Natural killer cell treated with Interleukin-12 subunit alpha and Interleukin-12 subunit beta and Interleukin-15 and Interleukin-18, amount 100 ng/mL, for 72 hours (primary cell): ENCODE results near the gene SLIT3. TPM values are rescaled to one million over a fixed set of nuclear protein-coding genes. Genes with fewer than 3 reads are reported as not detected.

Source experiments
- ATAC-seq, 2 donors: fragments of 150-1000 bp; cut with Tn5 transposase in 1 of 2; sonication (Bioruptor Pico), chemical (Tn5 transposase) in 1 of 2; 2 replicates each; pipeline ENCODE4 v1.10.0; 2021
- DNase-seq: peaks from one replicate; pipeline ENCODE4 v3.0.0; 2022; ENCODE audit warnings: low spot score
- H3K27ac Mint-ChIP-seq, 2 donors: 1 replicate in 1 of 2; 2 replicates in 1 of 2; pipeline ENCODE4 v1.8.0; 2022; ENCODE audit warnings: mixed read lengths in 2 of 2, mild to moderate bottlenecking in 1 of 2, moderate library complexity in 1 of 2
- H3K27me3 Mint-ChIP-seq, 2 donors: 1 replicate in 1 of 2; 2 replicates in 1 of 2; pipeline ENCODE4 v1.8.0; 2022; ENCODE audit warnings: mixed read lengths in 2 of 2
- H3K36me3 Mint-ChIP-seq: one replicate; pipeline ENCODE4 v1.8.0; 2022; ENCODE audit warnings: mixed read lengths
- H3K4me1 Mint-ChIP-seq, 2 donors: 1 replicate in 1 of 2; 2 replicates in 1 of 2; pipeline ENCODE4 v1.8.0; 2022; ENCODE audit warnings: low read depth in 2 of 2, mixed read lengths in 2 of 2, mild to moderate bottlenecking in 1 of 2
- H3K4me3 Mint-ChIP-seq: one replicate; pipeline ENCODE4 v1.8.0; 2022; ENCODE audit warnings: mixed read lengths
- H3K9me3 Mint-ChIP-seq: 2 replicates; pipeline ENCODE4 v1.8.0; 2022; ENCODE audit warnings: mixed read lengths
- total RNA-seq, 2 donors: library from RNA; stranded (reverse); gene quantifications; one replicate each; pipeline ENCODE4 v1.2.3, GENCODE V29; 2022

Gene SLIT3
- total RNA-seq, 2 donors from 2014 or later, result 0.14 TPM; not detected in 1

- no peaks in the 10 kb centered on the region for H3K4me1 Mint-ChIP-seq
These were observed 572.3 kb downstream of the SLIT3 start for GRCh38 chr5:168728546-168729211.

GRCh38 chr5:168727547-168727946 lies 573.4 kb downstream of the SLIT3 start:
- DNase-seq, result no peak
- H3K9me3 Mint-ChIP-seq, result peaks cover 8% of the 10 kb centered on the region
- no peak overlapping the region for H3K27ac Mint-ChIP-seq
- H3K4me1 Mint-ChIP-seq, result no peaks in the 10 kb centered on the region
- peaks cover 14% of the 10 kb centered on the region for H3K36me3 Mint-ChIP-seq
- peaks cover 19 to 49% of the 10 kb centered on the region in 2 donors for H3K27me3 Mint-ChIP-seq
- H3K4me3 Mint-ChIP-seq, result no peak overlapping the region
- ATAC-seq, result no peak

More at GRCh38 chr5:168728546-168729211, 572.3 kb downstream of the SLIT3 start:
- Mint-ChIP-seq H3K27me3 (peaks cover 16 to 38% of the 10 kb centered on the region in 2 donors), H3K4me3 (no peak overlapping the region), H3K36me3 (peaks cover 14% of the 10 kb centered on the region), H3K27ac (no peak overlapping the region), H3K9me3 (peaks cover 8% of the 10 kb centered on the region)
- DNase-seq (no peak), ATAC-seq (no peak)

- H3K9me3 Mint-ChIP-seq, result peaks cover 8% of the 10 kb centered on the region
- no peak for DNase-seq
- peaks cover 14% of the 10 kb centered on the region for H3K36me3 Mint-ChIP-seq
- H3K4me1 Mint-ChIP-seq, result no peaks in the 10 kb centered on the region
- H3K27ac Mint-ChIP-seq, result no peak overlapping the region
- H3K27me3 Mint-ChIP-seq, result peaks cover 22 to 50% of the 10 kb centered on the region in 2 donors
- ATAC-seq, result no peak
- H3K4me3 Mint-ChIP-seq, result no peak overlapping the region
These were observed 574.6 kb downstream of the SLIT3 start for GRCh38 chr5:168726342-168726741.

GRCh38 chr5:168724227-168724626 lies 576.7 kb downstream of the SLIT3 start:
- no peaks in the 10 kb centered on the region for H3K4me1 Mint-ChIP-seq
- ATAC-seq, result no peak
- no peaks in the 10 kb centered on the region for H3K9me3 Mint-ChIP-seq
- no peak overlapping the region for H3K4me3 Mint-ChIP-seq
- H3K27ac Mint-ChIP-seq, result no peak overlapping the region
- DNase-seq, result no peak
- H3K36me3 Mint-ChIP-seq, result no peaks in the 10 kb centered on the region
- H3K27me3 Mint-ChIP-seq, result peaks cover 10 to 33% of the 10 kb centered on the region in 2 donors

- Mint-ChIP-seq H3K4me3 (no peak overlapping the region), H3K27ac (no peak overlapping the region), H3K36me3 (no peaks in the 10 kb centered on the region), H3K27me3 (peaks cover 14 to 42% of the 10 kb centered on the region in 2 donors), H3K9me3 (no peaks in the 10 kb centered on the region), H3K4me1 (no peaks in the 10 kb centered on the region)
- no peak for DNase-seq
- ATAC-seq, result peak in 1 of 2 donors; percentile 24
These were observed 577.9 kb downstream of the SLIT3 start for GRCh38 chr5:168723037-168723436.

- H3K36me3 Mint-ChIP-seq, result no peaks in the 10 kb centered on the region
- DNase-seq, result no peak
- H3K27me3 Mint-ChIP-seq, result peaks cover 14 to 42% of the 10 kb centered on the region in 2 donors
- no peak overlapping the region for H3K4me3 Mint-ChIP-seq
- peak in 1 of 2 donors; percentile 43 for ATAC-seq
- no peak overlapping the region for H3K27ac Mint-ChIP-seq
- H3K9me3 Mint-ChIP-seq, result no peaks in the 10 kb centered on the region
- no peaks in the 10 kb centered on the region for H3K4me1 Mint-ChIP-seq
These were observed 579.0 kb downstream of the SLIT3 start for GRCh38 chr5:168721966-168722365.

- H3K4me3 Mint-ChIP-seq, result no peak overlapping the region
- ATAC-seq (no peak), DNase-seq (no peak)
- no peaks in the 10 kb centered on the region for H3K9me3 Mint-ChIP-seq
- no peaks in the 10 kb centered on the region for H3K4me1 Mint-ChIP-seq
- peaks cover 14 to 42% of the 10 kb centered on the region in 2 donors for H3K27me3 Mint-ChIP-seq
- H3K27ac Mint-ChIP-seq, result no peak overlapping the region
- H3K36me3 Mint-ChIP-seq, result no peaks in the 10 kb centered on the region
These were observed 579.8 kb downstream of the SLIT3 start for GRCh38 chr5:168721002-168721753.

GRCh38 chr5:168720575-168720974 lies 580.4 kb downstream of the SLIT3 start:
- H3K27ac Mint-ChIP-seq, result no peak overlapping the region
- no peak overlapping the region for H3K4me3 Mint-ChIP-seq
- no peaks in the 10 kb centered on the region for H3K4me1 Mint-ChIP-seq
- peaks cover 14 to 42% of the 10 kb centered on the region in 2 donors for H3K27me3 Mint-ChIP-seq
- H3K36me3 Mint-ChIP-seq, result no peaks in the 10 kb centered on the region
- no peaks in the 10 kb centered on the region for H3K9me3 Mint-ChIP-seq
- DNase-seq (no peak), ATAC-seq (no peak)

- H3K36me3 Mint-ChIP-seq, result no peaks in the 10 kb centered on the region
- no peak overlapping the region for H3K4me3 Mint-ChIP-seq
- no peaks in the 10 kb centered on the region for H3K9me3 Mint-ChIP-seq
- H3K27ac Mint-ChIP-seq, result no peak overlapping the region
- no peaks in the 10 kb centered on the region for H3K4me1 Mint-ChIP-seq
- peaks cover 7 to 16% of the 10 kb centered on the region in 2 donors for H3K27me3 Mint-ChIP-seq
- DNase-seq (no peak), ATAC-seq (no peak)
These were observed 586.9 kb downstream of the SLIT3 start for GRCh38 chr5:168714046-168714445.

- no peaks in the 10 kb centered on the region for H3K36me3 Mint-ChIP-seq
- H3K27me3 Mint-ChIP-seq, result peaks cover 2 to 8% of the 10 kb centered on the region in 2 donors
- no peaks in the 10 kb centered on the region for H3K9me3 Mint-ChIP-seq
- no peak overlapping the region for H3K4me3 Mint-ChIP-seq
- ATAC-seq, result no peak
- no peak for DNase-seq
- no peaks in the 10 kb centered on the region for H3K4me1 Mint-ChIP-seq
- no peak overlapping the region for H3K27ac Mint-ChIP-seq
These were observed 587.9 kb downstream of the SLIT3 start for GRCh38 chr5:168713051-168713450.

- no peaks in the 10 kb centered on the region for H3K9me3 Mint-ChIP-seq
- peaks cover 2 to 8% of the 10 kb centered on the region in 2 donors for H3K27me3 Mint-ChIP-seq
- no peak overlapping the region for H3K4me3 Mint-ChIP-seq
- H3K4me1 Mint-ChIP-seq, result no peaks in the 10 kb centered on the region
- H3K27ac Mint-ChIP-seq, result no peak overlapping the region
- DNase-seq (no peak), ATAC-seq (no peak)
- no peaks in the 10 kb centered on the region for H3K36me3 Mint-ChIP-seq
These were observed 588.5 kb downstream of the SLIT3 start for GRCh38 chr5:168712280-168712924.

- peak in 1 of 2 donors; percentile 26 for ATAC-seq
These were observed 590.2 kb downstream of the SLIT3 start for GRCh38 chr5:168710706-168711105.

GRCh38 chr5:168707716-168708695 lies 592.9 kb downstream of the SLIT3 start:
- peak; percentile 20 to 29 for ATAC-seq
- no peak for DNase-seq
- no peak overlapping the region for H3K27ac Mint-ChIP-seq
- no peaks in the 10 kb centered on the region for H3K9me3 Mint-ChIP-seq
- H3K27me3 Mint-ChIP-seq, result peaks cover 2 to 8% of the 10 kb centered on the region in 2 donors
- H3K36me3 Mint-ChIP-seq, result no peaks in the 10 kb centered on the region
- no peaks in the 10 kb centered on the region for H3K4me1 Mint-ChIP-seq
- H3K4me3 Mint-ChIP-seq, result no peak overlapping the region

More at GRCh38 chr5:168710706-168711105, 590.2 kb downstream of the SLIT3 start:
- no peak overlapping the region for H3K27ac Mint-ChIP-seq
- DNase-seq, result no peak
- peaks cover 2 to 8% of the 10 kb centered on the region in 2 donors for H3K27me3 Mint-ChIP-seq
- no peak overlapping the region for H3K4me3 Mint-ChIP-seq
- H3K36me3 Mint-ChIP-seq, result no peaks in the 10 kb centered on the region
- H3K9me3 Mint-ChIP-seq, result no peaks in the 10 kb centered on the region
- no peaks in the 10 kb centered on the region for H3K4me1 Mint-ChIP-seq
